AG04450 (cell line): ENCODE measurements around the gene VSIG2. TPM values are rescaled to one million over a fixed set of nuclear protein-coding genes. Genes with fewer than 3 reads are reported as not detected.

ENCODE experiments used
- CTCF ChIA-PET: fragments of 300-600, 350-600 bp; formaldehyde crosslinking; extraction: SDS; loops from one replicate; lab custom pipeline; 2022; ENCODE audit warnings: antibody characterized with exemption, inconsistent platforms; lab: Charles Lee
- POLR2A ChIA-PET: fragments of 350-600 bp; formaldehyde crosslinking; extraction: SDS; loops from one replicate; lab custom pipeline; 2021; ENCODE audit warnings: antibody characterized with exemption, inconsistent platforms; lab: Yijun Ruan, JAX
- DNase-seq: peaks from one replicate; pipeline ENCODE4 v3.0.0-alpha.2; 2011; ENCODE audit warnings: low read depth, low spot score
- H3K27ac ChIP-seq: one replicate; pipeline ENCODE4 v1.5.1; 2012; ENCODE audit warnings: low read depth, low read length, control low read depth
- H3K27me3 ChIP-seq: one replicate; pipeline ENCODE4 v1.6.0; 2012; ENCODE audit warnings: low read length; ENCODE audit not compliant: control insufficient read depth, insufficient read depth
- H3K4me3 ChIP-seq: 2 replicates; pipeline ENCODE4 v1.5.1; 2011; ENCODE audit warnings: mild to moderate bottlenecking, low read depth, low read length, control low read depth
- H3K9me3 ChIP-seq: 2 replicates; pipeline ENCODE4 v1.5.1; 2012; ENCODE audit warnings: low read length; ENCODE audit not compliant: control insufficient read depth, insufficient read depth
- CTCF ChIP-seq: IDR thresholded peaks from 2 replicates; pipeline ENCODE4 v1.5.1; 2011; ENCODE audit warnings: low read depth, low read length, control low read depth, inconsistent platforms
- polyA plus RNA-seq: library from polyadenylated mRNA; depleted of rRNA; stranded (reverse); fragments of >200 nt; gene quantifications from 2 replicates; pipeline ENCODE4 v1.2.3, GENCODE V29; 2011

VSIG2 gene
- polyA plus RNA-seq, 1 experiment, result not detected

- ChIA-PET CTCF (interaction anchor here (0.8 to 3.0 kb wide), 5 partner anchors 11 to 87 kb away, joined by 4 to 24 read pairs (median 9); partner anchors contain the start of gene NRGN), POLR2A (interaction anchor here (1.1 kb wide), 1 partner anchor 83 kb away, joined by 3 read pairs; the partner anchor contains the start of genes SIAE and SPA17)
- Histone ChIP-seq H3K27me3 (peaks cover 18% of the 10 kb centered on the region), H3K9me3 (peaks cover 6% of the 10 kb centered on the region; the same call in 1 of the 2 replicates), H3K4me3 (no peak overlapping the region), H3K27ac (no peak overlapping the region)
- DNase-seq, result no peak
- no peak for TF ChIP-seq CTCF
These were observed 5.3 kb upstream of the VSIG2 start for GRCh38 chr11:124757320-124757719.

- no peak for DNase-seq
- no peak for TF ChIP-seq CTCF
- CTCF ChIA-PET, result interaction anchor here (1.3 to 2.5 kb wide), 5 partner anchors 11 to 113 kb away, joined by 4 to 13 read pairs (median 9); no protein-coding TSS in a partner anchor
- Histone ChIP-seq H3K4me3 (no peak overlapping the region), H3K9me3 (peaks cover 6% of the 10 kb centered on the region; the same call in 1 of the 2 replicates), H3K27ac (no peak overlapping the region), H3K27me3 (peaks cover 19% of the 10 kb centered on the region)
- POLR2A ChIA-PET, result no interaction called here
These were observed 4.7 kb upstream of the VSIG2 start for GRCh38 chr11:124756753-124757227.

- H3K4me3 ChIP-seq, result no peak overlapping the region
- DNase-seq, result no peak
- peaks cover 6% of the 10 kb centered on the region; the same call in 1 of the 2 replicates for H3K9me3 ChIP-seq
- H3K27me3 ChIP-seq, result peaks cover 17% of the 10 kb centered on the region
- ChIA-PET CTCF (interaction anchor here (0.6 to 2.5 kb wide), 7 partner anchors 8 to 340 kb away, joined by 3 to 13 read pairs (median 5); no protein-coding TSS in a partner anchor), POLR2A (no interaction called here)
- H3K27ac ChIP-seq, result no peak overlapping the region
- TF ChIP-seq CTCF, result no peak
These were observed 4.1 kb upstream of the VSIG2 start for GRCh38 chr11:124756033-124756752.

GRCh38 chr11:124754710-124755109 lies 2.7 kb upstream of the VSIG2 start:
- POLR2A ChIA-PET, result no interaction called here
- DNase-seq, result no peak

More at GRCh38 chr11:124754710-124755109, 2.7 kb upstream of the VSIG2 start:
- peaks cover 4% of the 10 kb centered on the region; the same call in 1 of the 2 replicates for H3K9me3 ChIP-seq
- CTCF ChIA-PET, result interaction anchor here (1.0 to 2.5 kb wide), 2 partner anchors 8 to 40 kb away, joined by 5 to 9 read pairs; no protein-coding TSS in a partner anchor
- H3K4me3 ChIP-seq, result no peak overlapping the region
- H3K27me3 ChIP-seq, result peaks cover 11% of the 10 kb centered on the region
- H3K27ac ChIP-seq, result no peak overlapping the region
- TF ChIP-seq CTCF, result no peak
